Measurements from ENCODE around the gene PLPPR4. TPM values are rescaled to one million over a fixed set of nuclear protein-coding genes. Genes with fewer than 3 reads are reported as not detected.

Gene PLPPR4
- total RNA-seq, 2 experiments from 2014 or later = not detected

DNA sequence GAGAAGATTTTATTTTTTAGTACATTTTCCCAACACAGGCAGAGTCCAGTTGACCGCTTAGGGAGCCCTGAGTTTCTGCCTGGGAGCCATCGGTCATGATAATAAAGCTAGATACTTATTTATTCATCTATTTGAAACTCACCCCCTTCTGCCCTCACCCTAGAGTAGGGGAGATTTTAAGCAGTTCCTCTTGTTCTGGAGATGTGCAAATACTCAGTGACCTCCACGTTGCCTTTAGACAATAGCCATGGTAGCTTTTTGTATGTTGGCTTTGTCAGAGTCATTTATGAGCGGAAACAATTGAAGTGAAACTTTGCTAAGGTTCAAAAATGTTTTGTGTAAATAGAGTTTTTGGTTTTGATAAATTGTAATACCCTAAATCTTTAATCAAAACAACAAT lies 45.7 kb upstream of the PLPPR4 start:
- ChIA-PET POLR2A (no interaction called here), CTCF (no interaction called here)
- Histone ChIP-seq H3K36me3 (ENCODE audit: insufficient read depth, low read length) (no peaks in the 10 kb centered on the region), H3K4me1 (ENCODE audit: insufficient read depth, low read length) (no peaks in the 10 kb centered on the region), H3K27ac (ENCODE audit: low read depth in 1 of 2, low read length in 2 of 2) (no peak overlapping the region), H3K27me3 (ENCODE audit: control insufficient read depth in 1 of 2, insufficient read depth in 2 of 2, low read length in 2 of 2) (no peaks in the 10 kb centered on the region), H3K4me3 (ENCODE audit: low read length) (no peak overlapping the region), H3K9me3 (ENCODE audit: control insufficient read depth in 1 of 2, insufficient read depth in 1 of 2, low read length in 2 of 2) (peaks cover 0 to 6% of the 10 kb centered on the region in 2 experiments)
- Mint-ChIP-seq H3K9me3 (no peaks in the 10 kb centered on the region), H3K4me1 (ENCODE audit: low read depth) (no peaks in the 10 kb centered on the region), H3K36me3 (ENCODE audit: low read depth) (no peaks in the 10 kb centered on the region), H3K27ac (no peak overlapping the region), H3K27me3 (peaks cover 10% of the 10 kb centered on the region), H3K4me3 (no peak overlapping the region)
- TF ChIP-seq, protein P1, sequence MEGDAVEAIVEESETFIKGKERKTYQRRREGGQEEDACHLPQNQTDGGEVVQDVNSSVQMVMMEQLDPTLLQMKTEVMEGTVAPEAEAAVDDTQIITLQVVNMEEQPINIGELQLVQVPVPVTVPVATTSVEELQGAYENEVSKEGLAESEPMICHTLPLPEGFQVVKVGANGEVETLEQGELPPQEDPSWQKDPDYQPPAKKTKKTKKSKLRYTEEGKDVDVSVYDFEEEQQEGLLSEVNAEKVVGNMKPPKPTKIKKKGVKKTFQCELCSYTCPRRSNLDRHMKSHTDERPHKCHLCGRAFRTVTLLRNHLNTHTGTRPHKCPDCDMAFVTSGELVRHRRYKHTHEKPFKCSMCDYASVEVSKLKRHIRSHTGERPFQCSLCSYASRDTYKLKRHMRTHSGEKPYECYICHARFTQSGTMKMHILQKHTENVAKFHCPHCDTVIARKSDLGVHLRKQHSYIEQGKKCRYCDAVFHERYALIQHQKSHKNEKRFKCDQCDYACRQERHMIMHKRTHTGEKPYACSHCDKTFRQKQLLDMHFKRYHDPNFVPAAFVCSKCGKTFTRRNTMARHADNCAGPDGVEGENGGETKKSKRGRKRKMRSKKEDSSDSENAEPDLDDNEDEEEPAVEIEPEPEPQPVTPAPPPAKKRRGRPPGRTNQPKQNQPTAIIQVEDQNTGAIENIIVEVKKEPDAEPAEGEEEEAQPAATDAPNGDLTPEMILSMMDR (IDR thresholded peaks at IDR 0.05) = no peak
- intact Hi-C loops (cut with DNase I, micrococcal nuclease) = no loop called here
- DNase-seq (no peak), ATAC-seq (ENCODE audit: poor library complexity) (no peak)

DNA sequence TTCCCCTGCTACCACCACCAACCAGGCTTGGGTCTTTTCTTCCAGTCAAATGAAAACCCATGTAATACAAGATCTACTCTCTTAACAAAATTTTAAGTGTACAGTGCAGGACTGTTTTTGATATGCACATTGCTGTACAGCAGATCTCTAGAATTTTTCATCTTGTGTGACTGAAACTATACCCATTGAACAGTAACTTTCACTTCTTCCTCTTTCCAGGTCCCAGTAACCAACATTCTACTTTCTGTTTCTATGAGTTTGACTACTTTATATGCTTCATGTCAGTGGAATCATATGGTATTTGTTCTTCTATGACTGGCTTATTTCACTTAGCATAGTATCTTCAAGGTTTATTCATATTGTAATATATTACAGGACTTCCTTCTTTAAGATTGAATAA lies 45.3 kb upstream of the PLPPR4 start:
- Mint-ChIP-seq H3K27me3 (peaks cover 10% of the 10 kb centered on the region), H3K4me1 (ENCODE audit: low read depth) (no peaks in the 10 kb centered on the region), H3K36me3 (ENCODE audit: low read depth) (no peaks in the 10 kb centered on the region), H3K4me3 (no peak overlapping the region), H3K9me3 (no peaks in the 10 kb centered on the region), H3K27ac (no peak overlapping the region)
- H3K36me3 ChIP-seq (ENCODE audit: insufficient read depth, low read length) = no peaks in the 10 kb centered on the region
- intact Hi-C loops (cut with DNase I, micrococcal nuclease) = no loop called here
- no peaks in the 10 kb centered on the region for H3K27me3 ChIP-seq (ENCODE audit: control insufficient read depth in 1 of 2, insufficient read depth in 2 of 2, low read length in 2 of 2)
- H3K27ac ChIP-seq (ENCODE audit: low read depth in 1 of 2, low read length in 2 of 2) = no peak overlapping the region
- ChIA-PET CTCF (no interaction called here), POLR2A (no interaction called here)
- TF ChIP-seq, protein P1 (IDR thresholded peaks at IDR 0.05) = no peak
- H3K4me3 ChIP-seq (ENCODE audit: low read length) = no peak overlapping the region
- peaks cover 0 to 6% of the 10 kb centered on the region in 2 experiments for H3K9me3 ChIP-seq (ENCODE audit: control insufficient read depth in 1 of 2, insufficient read depth in 1 of 2, low read length in 2 of 2)
- no peak for ATAC-seq (ENCODE audit: poor library complexity)
- no peaks in the 10 kb centered on the region for H3K4me1 ChIP-seq (ENCODE audit: insufficient read depth, low read length)
- no peak for DNase-seq

DNA sequence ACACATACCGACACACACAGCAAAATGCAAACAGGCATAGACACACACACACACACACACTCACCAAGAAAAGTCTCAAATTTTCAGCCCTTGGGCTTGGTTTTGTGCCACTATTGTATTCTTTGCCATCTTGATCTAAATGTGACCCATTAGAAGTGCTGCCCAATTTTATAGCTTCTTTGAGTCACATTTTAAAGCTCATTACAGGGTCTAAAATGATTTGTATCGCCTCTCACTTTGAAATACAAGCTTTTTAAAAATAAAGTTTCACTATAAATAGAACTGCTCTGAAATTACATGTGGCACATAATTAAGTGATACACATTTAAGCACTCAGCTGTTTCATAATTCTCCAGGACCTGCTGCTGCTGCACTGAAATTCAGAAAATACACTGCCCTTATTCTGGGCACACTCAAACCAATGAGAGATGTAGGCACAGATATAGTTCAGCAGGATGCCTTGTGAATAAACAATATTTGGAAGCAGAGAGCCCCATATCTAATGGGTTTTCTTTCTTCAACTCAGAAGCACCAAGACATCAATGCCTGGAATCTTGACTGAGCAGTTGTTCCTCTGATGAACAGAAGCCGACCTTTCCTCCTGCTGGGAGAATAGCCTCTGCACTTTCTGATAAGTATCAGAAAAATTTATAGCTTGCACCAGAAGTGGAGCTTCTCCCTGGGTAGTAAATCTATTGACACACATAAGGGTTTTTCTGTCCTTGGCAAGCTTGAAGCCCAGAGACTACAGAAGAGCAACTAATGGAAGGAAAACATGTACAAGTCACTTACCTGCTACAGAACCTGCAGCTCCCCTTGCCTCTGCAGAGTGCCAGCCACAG lies 37.0 kb upstream of the PLPPR4 start:
- Histone ChIP-seq H3K36me3 (ENCODE audit: insufficient read depth, low read length) (no peaks in the 10 kb centered on the region), H3K27me3 (ENCODE audit: control insufficient read depth in 1 of 2, insufficient read depth in 2 of 2, low read length in 2 of 2) (no peaks in the 10 kb centered on the region), H3K9me3 (ENCODE audit: control insufficient read depth in 1 of 2, insufficient read depth in 1 of 2, low read length in 2 of 2) (no peaks in the 10 kb centered on the region), H3K4me1 (ENCODE audit: insufficient read depth, low read length) (no peaks in the 10 kb centered on the region), H3K27ac (ENCODE audit: low read depth in 1 of 2, low read length in 2 of 2) (no peak overlapping the region), H3K4me3 (ENCODE audit: low read length) (no peak overlapping the region)
- Mint-ChIP-seq H3K36me3 (ENCODE audit: low read depth) (no peaks in the 10 kb centered on the region), H3K27me3 (no peaks in the 10 kb centered on the region), H3K9me3 (no peaks in the 10 kb centered on the region), H3K4me1 (ENCODE audit: low read depth) (no peaks in the 10 kb centered on the region), H3K4me3 (no peak overlapping the region), H3K27ac (no peak overlapping the region)
- TF ChIP-seq, protein P1 (IDR thresholded peaks at IDR 0.05) = no peak
- no peak for DNase-seq
- ATAC-seq (ENCODE audit: poor library complexity) = no peak
- POLR2A ChIA-PET = no interaction called here
- CTCF ChIA-PET = interaction anchor here (1.8 kb wide), 1 partner anchor 18 kb away, joined by 4 read pairs; no protein-coding TSS in a partner anchor
- intact Hi-C loops (cut with DNase I, micrococcal nuclease) = no loop called here

All from CD4-positive, alpha-beta T cell (primary cell).